ENCODE results near the gene CHRNA4.

GRCh38 chr20:63308218-63308911 lies 52.8 kb downstream of the CHRNA4 start:
- no peak for TF ChIP-seq ZNF274 (IDR thresholded peaks at IDR 0.05; ENCODE audit: low read depth, low read length)
- TF ChIP-seq SUZ12 (IDR thresholded peaks at IDR 0.05; ENCODE audit: extremely low read depth, insufficient read depth, insufficient read length), result no peak
- TF ChIP-seq YY1 (IDR thresholded peaks at IDR 0.05; ENCODE audit: insufficient read depth, insufficient read length), result no peak

Data from NT2/D1 (cell line).